Liver (tissue), 3 donors: ENCODE measurements around the gene KCNIP4.

ENCODE experiments used
- JUND ChIP-seq, 2 donors: IDR thresholded peaks; 2 replicates each; pipeline ENCODE4 v1.6.1; 2016; ENCODE audit warnings: antibody characterized with exemption in 2 of 2
- TAF1 ChIP-seq: conservative IDR thresholded peaks from 2 replicates; pipeline ENCODE4 v1.6.1; 2016; ENCODE audit warnings: antibody characterized with exemption, mild to moderate bottlenecking
- YY1 ChIP-seq: IDR thresholded peaks from 2 replicates; pipeline ENCODE4 v1.6.1; 2016; ENCODE audit warnings: antibody characterized with exemption, mild to moderate bottlenecking
- TF ChIP-seq, protein P1 (sequence below): fragments of 150-350 bp; IDR thresholded peaks from 2 replicates; pipeline ENCODE4 v1.5.1; 2017; ENCODE audit warnings: improper control_type of control experiment, low read depth, low read length; ENCODE audit not compliant: missing input control
- TF ChIP-seq, protein P2 (sequence below): IDR thresholded peaks from 2 replicates; pipeline ENCODE4 v1.6.1; 2016; ENCODE audit warnings: antibody characterized with exemption, mild to moderate bottlenecking
- TF ChIP-seq, protein P3 (sequence below): IDR thresholded peaks from 2 replicates; pipeline ENCODE4 v1.6.1; 2016; ENCODE audit warnings: antibody characterized with exemption
- TF ChIP-seq, protein P4 (sequence below): IDR thresholded peaks from 2 replicates; pipeline ENCODE4 v1.6.1; 2016; ENCODE audit warnings: antibody characterized with exemption
- donor health status: healthy.
- donor health status: healthy.

DNA sequence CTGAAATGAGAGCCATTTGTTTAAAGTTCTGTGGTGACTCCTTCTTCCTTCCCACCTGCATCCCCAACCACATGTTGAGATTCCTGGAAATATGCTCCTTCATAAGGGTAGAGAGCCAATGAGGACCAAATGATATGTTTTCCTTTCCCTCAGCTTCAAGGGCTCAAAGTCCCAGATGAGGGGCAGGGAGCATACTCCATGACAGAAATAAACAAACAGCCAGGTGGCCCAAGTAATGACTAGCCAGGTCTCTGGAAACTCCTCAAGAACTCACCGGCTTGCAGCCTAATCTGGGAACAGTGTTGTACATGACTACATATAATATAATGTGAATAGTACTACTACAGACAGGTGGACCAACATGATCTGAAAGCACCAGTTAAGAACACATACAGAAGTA is 856.0 kb downstream of the KCNIP4 start:
- TF ChIP-seq, protein P1, sequence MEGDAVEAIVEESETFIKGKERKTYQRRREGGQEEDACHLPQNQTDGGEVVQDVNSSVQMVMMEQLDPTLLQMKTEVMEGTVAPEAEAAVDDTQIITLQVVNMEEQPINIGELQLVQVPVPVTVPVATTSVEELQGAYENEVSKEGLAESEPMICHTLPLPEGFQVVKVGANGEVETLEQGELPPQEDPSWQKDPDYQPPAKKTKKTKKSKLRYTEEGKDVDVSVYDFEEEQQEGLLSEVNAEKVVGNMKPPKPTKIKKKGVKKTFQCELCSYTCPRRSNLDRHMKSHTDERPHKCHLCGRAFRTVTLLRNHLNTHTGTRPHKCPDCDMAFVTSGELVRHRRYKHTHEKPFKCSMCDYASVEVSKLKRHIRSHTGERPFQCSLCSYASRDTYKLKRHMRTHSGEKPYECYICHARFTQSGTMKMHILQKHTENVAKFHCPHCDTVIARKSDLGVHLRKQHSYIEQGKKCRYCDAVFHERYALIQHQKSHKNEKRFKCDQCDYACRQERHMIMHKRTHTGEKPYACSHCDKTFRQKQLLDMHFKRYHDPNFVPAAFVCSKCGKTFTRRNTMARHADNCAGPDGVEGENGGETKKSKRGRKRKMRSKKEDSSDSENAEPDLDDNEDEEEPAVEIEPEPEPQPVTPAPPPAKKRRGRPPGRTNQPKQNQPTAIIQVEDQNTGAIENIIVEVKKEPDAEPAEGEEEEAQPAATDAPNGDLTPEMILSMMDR, result no peak
- no peak for TF ChIP-seq JUND (IDR thresholded peaks at IDR 0.05)
- TF ChIP-seq TAF1, result no peak
- no peak for TF ChIP-seq YY1
- TF ChIP-seq, protein P2, sequence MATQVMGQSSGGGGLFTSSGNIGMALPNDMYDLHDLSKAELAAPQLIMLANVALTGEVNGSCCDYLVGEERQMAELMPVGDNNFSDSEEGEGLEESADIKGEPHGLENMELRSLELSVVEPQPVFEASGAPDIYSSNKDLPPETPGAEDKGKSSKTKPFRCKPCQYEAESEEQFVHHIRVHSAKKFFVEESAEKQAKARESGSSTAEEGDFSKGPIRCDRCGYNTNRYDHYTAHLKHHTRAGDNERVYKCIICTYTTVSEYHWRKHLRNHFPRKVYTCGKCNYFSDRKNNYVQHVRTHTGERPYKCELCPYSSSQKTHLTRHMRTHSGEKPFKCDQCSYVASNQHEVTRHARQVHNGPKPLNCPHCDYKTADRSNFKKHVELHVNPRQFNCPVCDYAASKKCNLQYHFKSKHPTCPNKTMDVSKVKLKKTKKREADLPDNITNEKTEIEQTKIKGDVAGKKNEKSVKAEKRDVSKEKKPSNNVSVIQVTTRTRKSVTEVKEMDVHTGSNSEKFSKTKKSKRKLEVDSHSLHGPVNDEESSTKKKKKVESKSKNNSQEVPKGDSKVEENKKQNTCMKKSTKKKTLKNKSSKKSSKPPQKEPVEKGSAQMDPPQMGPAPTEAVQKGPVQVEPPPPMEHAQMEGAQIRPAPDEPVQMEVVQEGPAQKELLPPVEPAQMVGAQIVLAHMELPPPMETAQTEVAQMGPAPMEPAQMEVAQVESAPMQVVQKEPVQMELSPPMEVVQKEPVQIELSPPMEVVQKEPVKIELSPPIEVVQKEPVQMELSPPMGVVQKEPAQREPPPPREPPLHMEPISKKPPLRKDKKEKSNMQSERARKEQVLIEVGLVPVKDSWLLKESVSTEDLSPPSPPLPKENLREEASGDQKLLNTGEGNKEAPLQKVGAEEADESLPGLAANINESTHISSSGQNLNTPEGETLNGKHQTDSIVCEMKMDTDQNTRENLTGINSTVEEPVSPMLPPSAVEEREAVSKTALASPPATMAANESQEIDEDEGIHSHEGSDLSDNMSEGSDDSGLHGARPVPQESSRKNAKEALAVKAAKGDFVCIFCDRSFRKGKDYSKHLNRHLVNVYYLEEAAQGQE, result no peak
- TF ChIP-seq, protein P3, sequence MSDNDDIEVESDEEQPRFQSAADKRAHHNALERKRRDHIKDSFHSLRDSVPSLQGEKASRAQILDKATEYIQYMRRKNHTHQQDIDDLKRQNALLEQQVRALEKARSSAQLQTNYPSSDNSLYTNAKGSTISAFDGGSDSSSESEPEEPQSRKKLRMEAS, result no peak
- TF ChIP-seq, protein P4, sequence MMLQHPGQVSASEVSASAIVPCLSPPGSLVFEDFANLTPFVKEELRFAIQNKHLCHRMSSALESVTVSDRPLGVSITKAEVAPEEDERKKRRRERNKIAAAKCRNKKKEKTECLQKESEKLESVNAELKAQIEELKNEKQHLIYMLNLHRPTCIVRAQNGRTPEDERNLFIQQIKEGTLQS, result no peak
